Occipital lobe (tissue), 2 donors: ENCODE results near the gene LCLAT1. TPM values are rescaled to one million over a fixed set of nuclear protein-coding genes. Genes with fewer than 3 reads are reported as not detected.
"Not testable (repeated sequence)": the region's sequence is repeated elsewhere in the genome, so short reads cannot be mapped to it uniquely, and the experiment has no call there.

Source experiments
- DNase-seq: peaks from one replicate; lab custom pipeline; 2025; lab: John Stamatoyannopoulos, UW
- total RNA-seq: library from RNA; depleted of rRNA; stranded (reverse); fragments of >200 nt; gene quantifications from one replicate; pipeline ENCODE4 v1.2.3, GENCODE V29; 2014

LCLAT1 gene
- total RNA-seq, 1 donor from 2014 or later: 34.8 TPM

DNA sequence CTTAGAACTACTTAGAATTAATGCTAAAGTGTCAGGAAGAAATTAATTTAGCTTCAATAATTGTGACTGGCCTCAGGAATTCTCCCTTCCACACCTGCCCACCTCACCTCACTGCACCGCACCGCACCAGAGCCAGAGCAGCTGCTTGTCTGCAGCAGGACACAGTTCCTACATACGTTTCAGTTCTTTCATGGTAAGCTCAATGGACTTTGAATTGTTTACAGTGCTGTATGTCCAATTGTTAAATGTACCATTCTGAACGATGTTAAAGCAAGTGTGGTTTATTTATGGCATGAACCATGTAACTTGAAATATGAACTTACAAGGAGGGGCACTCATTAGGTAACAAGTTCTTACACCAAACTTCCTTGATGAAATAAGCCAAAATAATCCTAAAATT lies 196.0 kb downstream of the LCLAT1 start:
- not testable (repeated sequence) for DNase-seq

DNA sequence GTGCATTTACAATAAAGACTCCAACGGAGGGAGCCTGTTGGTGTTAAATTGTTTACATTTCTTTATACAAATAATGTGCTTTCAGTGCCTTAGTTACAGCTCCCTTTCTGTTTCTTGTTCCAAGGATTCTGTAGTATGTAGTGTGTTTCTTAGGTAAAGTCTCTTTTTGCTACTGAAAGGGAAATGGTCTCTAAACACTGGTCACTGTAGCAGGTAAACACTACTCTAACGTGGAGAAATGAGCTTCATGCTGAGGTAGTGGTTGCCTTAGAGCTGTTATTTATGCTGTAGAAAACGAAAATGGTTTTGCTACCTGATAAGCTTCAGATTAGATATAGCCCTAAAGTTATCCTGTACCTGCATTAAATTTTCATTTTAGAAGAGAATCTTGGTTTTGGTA lies 196.6 kb downstream of the LCLAT1 start:
- DNase-seq: no peak

DNA sequence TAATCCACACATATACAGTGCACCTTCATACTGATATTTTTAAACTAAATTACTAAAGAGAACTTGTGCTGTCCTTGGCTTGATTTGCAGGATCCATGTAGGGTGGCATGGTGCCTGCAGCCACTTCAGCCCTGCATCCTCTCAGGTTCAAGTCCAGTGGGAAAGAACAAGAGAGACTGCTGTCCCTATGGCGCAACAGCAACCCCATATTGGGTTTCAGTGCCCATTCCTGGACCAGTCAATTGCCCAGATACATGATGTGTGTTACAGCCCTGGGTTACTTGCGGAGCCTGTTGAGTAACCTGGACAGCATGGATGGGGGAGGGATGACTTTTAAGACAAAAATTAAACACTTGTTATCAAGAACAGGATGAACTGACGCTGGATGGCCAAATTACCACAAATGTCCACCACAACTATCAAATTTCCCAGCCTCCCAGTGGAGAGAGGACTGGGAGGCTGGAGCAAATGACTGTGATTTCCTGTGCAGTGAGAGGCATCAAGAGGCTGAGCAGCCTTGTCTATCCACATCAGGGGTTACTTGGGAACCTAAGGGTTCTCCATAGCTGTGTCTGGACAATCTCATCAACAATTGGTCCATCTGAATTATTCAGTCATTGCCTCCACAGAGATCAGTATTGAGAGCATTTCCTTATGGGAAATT lies 198.2 kb downstream of the LCLAT1 start:
- no peak for DNase-seq

DNA sequence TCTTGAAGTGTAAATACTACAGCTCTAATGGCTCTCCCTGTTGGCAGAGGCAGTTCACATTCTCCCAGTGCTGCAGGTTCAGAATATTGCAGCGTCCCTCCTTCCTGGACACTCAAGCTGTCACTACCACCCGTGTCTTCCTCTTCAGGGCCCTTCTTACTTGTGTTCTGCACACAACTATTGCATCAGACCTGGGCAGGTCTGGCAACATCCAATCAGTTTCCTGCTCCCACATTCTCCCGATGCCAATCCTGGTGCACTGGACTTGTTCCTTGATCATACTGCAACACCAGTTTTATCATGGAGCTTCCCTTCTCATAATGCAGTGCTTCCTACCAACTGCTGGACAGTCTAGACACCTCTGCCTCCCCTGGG lies 198.7 kb downstream of the LCLAT1 start:
- no peak for DNase-seq

DNA sequence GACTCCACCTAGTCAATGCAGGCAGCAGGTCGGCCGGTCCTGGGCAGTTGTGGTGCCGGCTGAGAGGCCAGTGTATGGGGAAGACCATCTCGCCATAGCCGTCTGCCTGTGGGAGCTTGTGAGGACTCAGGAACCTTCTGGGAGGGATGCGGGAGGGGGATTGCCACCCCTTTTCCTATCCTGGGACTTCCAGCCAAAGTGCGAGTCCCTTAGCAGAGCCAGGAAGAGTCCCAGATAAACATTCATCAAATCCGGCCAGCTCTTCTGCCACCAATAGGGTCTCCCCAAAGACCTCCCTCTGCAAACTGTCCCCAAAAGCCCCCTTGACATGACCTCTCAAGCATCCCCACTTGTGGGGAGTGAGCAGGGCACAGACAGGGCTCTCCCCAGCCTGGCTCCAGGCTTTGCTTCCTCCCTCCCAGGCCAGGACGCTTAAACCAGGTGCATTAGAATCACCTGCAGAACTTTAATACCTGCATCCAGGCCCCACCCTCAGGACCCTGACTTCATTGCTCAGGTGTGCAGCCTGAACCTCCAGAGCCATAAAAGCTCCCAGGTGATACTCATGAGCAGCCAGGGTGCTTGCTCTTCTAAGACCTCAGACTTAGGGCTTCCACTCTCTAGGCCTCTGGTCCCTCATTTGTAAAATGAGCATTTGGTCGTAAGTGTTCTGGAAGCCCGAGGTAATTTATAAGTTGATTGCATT lies 200.9 kb downstream of the LCLAT1 start:
- DNase-seq: no peak

DNA sequence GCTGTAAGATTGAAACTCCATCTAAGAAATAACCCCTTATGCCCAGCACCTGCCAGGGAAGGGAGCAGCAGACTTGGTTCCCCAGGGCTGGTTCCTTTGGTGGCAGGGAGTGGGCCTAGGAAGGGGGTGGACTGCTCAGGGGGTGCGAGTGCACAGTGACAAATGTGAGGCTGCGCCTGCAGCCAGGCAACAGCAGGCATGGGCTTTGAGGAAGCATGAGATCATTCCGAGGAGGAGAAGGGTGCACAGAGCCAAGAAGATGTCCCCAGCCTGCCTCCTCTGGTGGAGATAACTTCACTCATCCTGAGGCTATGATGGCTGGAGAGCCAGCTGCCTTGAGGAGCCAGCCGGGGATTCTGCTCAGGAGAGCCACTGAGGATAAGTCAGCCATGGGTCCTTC lies 202.2 kb downstream of the LCLAT1 start:
- no peak for DNase-seq

DNA sequence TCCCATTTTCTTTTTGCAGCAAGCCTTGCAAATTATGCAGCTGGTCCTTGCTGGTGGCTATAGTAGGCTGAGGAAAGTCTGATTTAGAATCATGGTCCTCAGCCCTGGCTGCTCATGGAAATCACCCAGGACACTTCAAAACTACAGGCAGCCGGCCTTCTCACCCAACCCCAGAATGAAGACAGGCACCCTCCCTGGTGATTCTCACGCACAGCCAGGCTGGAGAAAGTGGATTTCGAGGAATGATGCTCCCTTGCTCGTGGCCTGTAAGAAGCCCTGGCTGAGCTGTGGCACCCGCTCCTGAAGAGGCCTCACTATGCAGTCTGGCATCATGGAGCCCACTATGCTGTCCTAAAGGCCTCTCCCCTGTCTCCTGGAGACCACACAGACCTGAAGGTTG lies 202.8 kb downstream of the LCLAT1 start:
- DNase-seq: no peak

DNA sequence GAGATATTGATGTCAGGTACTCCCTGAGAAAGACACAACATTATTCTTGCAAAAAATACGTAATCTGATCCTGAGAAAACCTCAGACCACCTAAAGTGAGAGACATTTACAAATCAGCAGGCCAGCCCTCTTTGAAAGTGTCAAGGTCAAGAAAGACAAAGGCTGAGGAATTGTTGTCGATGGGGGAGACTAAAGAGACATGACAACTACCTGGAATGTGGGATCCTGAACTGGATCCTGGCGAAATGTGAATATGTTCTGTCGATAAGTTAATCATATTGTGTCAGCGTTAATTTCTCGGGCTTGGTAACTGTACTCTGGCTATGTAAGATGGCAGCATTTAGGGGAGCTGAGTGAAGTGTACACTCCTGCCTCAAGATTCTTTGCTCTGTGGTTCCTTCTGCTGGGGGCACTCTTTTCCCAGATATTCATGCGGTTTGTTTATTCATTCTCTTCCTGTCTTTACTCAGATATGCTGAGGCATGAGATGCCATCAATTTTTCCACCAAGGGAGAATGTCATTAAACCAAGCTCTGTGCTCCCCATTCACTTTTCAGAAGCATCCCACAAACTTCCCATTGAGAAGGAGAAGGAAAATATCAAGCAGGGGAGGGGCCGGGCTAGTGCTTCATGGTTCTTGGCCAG lies 205.3 kb downstream of the LCLAT1 start:
- no peak for DNase-seq

DNA sequence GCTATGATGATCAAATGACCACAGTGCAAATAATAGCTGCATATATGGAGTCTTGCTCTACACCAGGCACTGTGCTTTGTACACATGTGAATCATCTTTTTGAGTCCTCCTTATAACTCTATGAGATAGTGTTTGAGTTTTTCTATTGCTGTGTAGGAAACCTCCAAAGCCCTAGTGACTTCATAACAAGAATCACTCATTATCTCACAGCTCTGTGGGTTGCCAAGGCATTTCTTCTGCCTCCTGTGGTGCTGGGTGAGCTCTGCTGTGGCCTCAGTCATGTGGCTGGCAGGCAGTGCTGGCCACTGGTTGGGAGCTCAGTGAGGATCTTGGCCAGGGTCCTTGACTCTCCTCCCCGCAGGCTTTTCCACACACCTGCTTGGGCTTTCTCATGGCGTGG lies 206.8 kb downstream of the LCLAT1 start:
- DNase-seq: no peak

DNA sequence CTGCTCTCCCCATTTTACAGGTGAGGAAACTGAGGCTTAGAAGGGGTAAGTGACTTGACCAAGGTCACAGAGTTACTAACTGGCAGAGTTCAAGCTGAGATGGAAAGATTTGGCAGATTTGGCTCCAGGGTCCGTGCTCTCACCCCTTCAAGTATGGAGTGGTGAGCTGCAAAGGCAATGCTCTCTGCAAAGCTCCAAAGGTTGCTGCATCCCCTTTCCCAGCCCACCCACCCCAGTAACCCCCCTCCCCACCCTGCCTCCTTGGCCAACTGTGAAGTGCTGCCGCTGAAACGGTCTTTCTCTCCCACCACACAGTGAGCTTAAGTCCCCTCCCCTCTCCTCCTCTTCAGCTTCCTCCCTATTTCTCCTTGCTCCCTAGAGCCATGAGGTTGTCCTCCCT lies 207.4 kb downstream of the LCLAT1 start:
- no peak for DNase-seq

DNA sequence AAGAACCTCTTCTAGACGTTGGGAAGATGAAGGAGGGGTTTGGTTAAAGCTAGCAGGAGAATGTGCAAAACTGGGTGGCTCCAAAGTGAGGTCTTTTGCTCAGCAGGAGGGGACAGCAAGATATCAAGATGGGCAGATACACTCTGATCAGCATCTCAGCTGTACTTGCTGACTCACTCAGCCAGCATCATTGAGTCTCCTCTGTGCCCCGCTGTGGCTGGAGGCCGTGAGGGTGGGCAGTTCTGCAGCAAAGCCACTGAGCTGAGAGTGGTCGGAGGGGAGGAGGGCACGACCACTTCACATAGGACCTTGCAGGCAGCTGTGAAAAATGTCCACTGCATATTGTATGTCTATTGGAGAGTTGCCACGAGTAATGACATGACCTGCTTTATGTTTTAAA lies 208.2 kb downstream of the LCLAT1 start:
- no peak for DNase-seq

DNA sequence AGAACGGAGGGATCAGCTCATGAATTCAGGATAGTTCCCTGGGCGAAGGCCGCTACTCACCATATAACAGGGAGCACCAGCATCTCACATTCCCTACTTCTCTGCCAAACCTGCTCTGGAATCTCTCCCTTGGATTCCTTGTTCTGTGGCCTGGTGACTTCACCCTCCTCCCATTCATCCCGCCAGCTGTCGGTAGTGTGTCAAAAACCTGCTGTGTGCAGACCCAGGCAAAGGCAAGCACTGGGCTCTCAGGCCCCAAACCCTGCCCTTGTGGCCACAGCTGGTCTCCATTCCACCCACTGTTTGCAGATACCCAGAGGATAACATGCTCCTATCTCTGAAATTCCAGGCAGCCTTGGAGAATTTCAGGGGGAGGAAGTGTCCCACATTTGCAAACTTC lies 208.6 kb downstream of the LCLAT1 start:
- no peak for DNase-seq

DNA sequence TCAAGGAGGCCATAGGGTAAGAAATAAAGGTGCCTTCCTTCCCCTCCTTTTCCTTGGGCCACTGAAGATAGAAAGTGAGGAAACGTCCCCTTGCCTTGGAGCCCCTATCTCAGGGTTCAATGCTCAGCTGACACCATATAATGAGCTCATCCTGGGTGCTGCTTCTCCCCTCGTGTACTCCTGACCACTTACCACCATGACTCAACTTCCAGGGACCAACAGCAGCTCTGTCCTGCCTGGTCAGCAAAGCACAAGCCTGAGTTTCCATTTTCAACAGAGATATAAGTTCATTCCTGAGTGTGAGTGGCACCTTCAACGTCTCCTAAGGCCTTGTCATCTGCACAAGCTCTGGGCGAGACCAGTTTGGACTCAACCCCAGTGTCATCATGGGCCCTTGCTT lies 209.0 kb downstream of the LCLAT1 start:
- no peak for DNase-seq

DNA sequence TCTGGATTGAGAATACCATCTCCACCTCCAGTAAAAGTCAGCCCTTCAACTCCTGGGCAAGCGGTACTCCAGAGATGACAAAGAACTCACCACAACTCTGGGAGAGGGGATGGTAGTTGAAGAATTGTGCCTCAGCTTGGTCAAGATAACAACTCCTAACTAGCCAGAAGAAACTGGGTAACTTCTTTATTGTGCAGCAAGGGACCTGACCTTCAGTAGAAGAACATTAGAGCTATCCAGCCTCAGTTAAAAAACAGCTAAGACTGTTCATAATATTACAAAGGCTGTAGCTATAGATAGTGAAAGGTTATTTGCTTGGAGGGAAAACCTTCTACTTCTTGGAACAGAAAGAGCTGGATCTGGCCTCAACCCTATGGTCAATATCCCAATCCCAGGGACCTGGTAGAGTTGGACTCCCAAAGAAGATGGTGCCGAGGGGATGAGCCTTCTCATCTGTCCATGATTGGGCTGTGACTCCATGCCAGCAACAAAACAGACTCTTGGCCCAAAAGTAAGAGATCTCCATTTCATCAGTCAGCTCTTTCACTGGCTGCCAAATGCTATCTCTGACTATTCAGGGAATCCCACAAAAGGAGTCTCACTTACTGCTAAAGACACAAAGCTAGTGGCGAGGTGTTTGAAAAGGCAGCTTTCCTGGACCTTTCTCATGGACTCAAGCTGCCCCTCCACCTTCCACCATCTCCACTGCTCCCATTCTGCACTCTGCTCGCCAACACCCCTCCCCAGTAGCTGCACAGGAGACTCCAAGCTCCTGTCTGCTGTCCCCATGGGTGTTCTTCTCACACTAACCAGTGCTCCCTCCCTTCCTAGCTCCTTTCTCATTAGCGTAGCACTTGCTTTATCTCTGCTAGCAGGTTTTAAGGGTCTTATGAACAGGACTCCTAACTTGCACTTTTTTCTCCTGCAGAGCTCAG lies 214.4 kb downstream of the LCLAT1 start:
- DNase-seq: no peak

DNA sequence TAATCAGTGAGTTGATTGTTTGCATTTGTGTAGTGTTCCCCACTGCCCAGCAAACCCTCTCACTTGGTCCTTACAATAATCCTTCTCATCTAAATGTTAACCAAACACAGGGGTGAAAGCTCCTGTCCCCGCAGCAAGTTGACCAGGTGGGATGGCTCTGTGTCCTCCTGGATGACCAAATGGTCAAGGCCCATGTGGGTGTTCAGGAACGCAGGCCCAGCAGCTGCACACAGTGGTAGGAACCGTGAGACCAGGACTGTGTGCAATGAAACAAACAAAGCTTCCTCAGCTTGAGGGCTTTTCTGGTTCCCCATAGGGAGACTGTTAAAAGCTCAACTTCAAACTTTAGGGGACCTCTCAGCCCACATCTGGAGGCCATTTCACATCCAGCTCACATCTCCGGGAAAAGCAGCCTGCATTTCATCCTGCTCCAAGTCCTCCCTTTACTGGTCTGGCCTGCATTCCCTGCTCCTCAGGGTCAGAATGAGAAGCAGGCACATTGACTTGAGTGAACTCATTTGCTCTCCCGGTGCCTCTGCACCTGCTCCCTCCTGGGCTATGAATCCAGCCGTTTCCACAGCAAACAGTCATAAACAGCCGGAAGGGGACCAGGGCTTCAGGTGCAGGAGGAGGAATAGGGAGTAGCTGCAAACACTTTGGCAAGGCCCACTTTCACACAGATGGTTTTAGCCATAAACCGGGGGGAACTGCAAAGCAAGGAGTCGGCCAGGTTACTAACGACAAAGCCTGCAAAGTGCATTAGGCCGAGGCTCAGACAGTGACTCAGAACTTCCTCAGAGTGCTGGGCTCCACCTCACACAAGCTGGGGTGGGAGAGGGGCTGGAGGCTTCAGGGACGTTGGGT lies 215.5 kb downstream of the LCLAT1 start:
- no peak for DNase-seq

DNA sequence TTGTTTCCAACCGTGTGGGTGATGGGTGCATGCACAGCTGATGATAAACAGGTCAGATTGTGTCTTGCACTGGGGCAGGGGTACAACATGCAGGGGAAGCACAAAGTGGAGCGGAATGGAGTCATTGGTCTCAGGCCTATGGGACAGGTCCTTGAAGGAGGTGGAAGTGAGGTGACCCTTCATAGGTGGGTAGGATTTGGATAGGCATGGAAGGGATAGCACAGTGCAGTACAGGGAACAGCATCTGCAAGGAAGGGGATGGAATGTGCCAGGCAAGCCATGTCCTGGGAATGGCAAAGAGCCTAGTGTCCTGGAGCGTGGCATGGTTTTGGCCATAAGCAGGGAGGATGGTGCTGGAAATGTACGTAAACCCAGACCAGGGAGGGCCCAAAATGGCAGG lies 216.3 kb downstream of the LCLAT1 start:
- no peak for DNase-seq

DNA sequence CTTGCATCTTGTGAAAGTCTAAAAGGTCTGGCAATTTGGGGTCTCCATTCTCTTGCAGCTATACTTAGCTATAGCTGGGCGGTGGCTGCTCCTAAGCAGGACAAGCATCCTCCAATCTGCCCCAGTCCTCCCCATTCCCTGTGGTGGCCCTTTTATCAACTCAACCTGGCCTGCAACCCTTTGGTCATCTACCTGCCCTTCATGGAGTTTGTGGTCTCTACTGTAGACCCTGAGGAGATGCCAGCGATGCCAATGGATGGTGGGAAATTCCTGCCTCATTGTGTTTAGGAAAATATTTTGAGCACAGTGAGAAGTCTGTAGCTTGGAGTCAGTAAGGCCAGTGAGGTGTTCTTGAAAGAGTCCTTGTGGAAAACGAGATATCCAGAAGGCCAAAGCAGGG lies 216.8 kb downstream of the LCLAT1 start:
- DNase-seq: no peak

DNA sequence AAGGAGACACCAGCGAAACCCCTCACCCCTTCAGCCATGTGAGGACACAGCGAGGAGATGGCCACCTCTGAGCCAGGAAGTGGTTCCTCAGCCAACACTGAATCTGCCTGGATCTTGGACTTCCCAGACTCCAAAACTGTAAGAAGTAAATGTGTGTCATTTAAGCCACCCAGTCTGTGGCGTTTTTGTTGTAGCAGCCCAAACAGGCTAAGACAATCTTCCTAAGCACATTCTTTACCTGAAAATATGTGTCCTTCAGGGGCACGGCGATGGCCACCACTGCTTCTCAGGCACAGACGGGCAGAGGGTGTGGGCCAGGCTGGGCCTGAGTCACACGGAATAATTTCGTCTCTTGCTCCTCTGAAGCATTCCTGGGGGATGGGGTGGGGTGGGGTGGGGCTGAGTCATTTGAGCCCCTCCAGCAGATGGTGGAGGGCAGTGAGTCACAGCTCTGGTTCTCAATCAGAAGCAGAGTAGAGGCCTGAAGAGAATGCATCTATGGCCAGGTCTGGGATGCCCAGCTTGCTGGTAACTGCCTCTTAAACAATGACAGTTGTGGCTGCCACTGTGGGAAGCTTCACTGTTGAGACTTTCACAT lies 217.8 kb downstream of the LCLAT1 start:
- no peak for DNase-seq

DNA sequence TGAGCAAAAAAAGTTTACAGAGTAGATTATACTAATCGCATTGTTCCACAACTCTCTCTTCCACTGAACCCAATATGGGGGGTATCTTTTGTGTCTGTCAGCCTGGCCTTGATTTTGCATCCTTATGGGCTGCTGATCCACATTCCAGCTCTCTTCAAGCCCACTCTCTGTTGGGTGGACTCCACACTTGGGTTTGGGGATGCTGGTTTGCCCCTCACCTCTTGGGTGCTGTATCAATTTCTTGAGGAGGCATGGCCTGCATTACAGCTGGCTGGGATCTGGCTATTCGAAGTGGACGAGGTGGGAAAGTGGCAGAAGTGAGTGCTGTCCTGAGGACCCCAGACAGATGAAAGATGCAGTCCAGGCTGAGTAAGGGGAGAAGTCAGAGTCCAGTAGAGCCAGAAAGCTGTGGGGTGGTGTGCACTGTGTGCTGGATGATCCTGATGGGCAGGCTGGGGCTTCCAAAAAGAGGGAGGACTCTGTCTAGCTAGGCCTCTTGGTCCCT lies 218.8 kb downstream of the LCLAT1 start:
- DNase-seq: no peak

DNA sequence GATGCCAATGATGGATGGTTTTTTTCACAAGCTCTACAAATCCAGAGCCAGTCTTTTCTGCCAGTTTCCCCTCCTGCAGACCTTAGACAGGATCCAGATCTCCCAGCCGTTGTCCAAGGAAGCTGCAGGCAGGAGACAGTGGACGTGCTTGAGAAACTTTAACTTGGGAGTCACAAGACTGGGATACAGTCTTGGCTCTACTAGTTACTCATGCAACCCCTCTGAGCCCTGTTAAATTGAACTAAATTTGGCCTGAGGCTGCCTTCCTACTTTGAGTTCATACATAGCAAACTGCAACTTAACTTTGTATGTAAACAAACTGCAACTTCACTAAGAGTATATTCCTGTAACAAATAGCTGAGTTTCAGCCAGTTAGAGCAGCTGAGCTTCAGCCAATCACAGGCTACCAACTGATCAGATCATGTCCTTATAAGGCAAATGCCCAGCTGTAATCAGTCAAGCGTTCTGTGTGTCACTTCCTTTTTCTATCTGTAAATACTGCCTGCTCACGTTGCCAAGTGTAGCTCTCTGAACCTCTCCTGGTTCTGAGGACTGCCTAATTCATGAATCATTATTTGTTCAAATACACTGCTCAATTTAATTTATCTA lies 219.3 kb downstream of the LCLAT1 start:
- no peak for DNase-seq
